ENCODE results near the gene DNAJC10.

Gene DNAJC10

DNA sequence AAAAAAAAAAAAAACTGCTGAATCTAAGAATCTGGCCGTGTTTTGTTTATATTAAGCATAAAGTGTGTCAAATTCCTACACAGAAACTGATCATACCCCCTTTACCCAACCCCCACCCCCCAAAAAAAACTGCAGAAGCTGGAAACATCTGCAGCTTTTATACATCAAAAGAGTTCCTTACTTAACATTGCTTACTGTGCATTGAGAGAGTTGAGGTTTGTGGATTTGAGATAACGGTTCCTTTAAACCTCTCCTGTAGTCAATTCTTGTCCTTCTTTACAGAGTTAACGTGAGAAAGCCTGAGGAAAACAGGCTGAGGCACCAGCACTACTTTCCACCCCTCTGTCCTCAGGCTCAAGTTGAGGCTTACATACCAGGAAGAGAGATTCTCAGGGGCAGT lies 115.9 kb downstream of the DNAJC10 start:
- DNase-seq (ENCODE audit: low read depth in 3 of 3, low spot score in 1 of 3), result no peak

DNA sequence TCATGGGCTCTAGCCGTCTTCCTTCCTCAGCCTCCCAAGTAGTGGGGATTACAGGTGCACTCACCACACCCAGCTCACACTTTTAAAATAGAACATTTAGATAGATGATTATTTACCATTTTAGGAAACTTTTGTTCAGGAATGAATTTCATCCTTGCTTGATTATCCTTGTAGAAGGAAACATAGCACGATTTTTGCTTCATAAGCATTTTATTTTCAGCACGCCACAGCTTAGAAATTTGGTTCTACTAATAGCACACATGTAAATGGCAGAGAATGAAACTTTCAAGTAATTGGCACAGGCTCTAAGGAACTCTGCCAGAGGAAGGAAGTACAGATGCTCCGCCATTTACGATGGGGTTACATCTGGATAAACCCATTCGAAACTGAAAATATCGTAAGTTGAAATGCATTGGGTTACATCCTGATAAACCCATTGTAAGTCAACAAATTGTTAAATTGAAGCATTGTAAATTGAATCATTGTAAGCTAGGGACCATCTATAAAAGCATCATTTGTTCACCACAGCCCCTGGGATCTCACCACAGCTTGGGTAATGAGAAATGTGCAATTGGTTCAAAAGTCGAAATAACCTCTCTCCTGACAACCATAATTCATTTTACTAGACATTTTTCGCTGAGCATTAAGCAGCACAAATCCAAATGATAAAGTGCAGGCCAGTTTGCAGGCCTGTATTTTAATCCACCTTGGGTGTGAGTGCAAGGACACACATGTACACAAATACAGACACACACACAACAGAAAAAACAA lies 117.2 kb downstream of the DNAJC10 start:
- DNase-seq (ENCODE audit: low read depth in 3 of 3, low spot score in 1 of 3), result no peak

DNA sequence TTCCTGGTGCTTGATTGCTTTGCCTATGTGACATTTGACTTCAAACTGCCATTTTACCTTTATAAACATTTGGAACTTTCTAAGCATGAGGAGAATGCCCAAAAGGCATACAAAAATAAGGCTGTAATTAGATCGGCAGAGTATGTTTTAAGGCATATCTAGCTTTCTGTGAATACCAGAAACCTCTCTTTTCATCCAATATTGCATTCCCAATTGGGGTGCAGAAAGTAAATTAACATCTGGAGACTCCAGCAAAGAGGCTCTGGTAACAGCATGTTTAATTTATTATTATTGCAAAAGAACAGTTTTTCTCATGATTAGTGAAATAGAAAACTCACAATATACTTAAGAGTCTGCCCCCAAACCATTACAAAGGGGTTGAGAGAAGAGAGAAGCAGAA lies 118.2 kb downstream of the DNAJC10 start:
- no peak for DNase-seq (ENCODE audit: low read depth in 3 of 3, low spot score in 1 of 3)

DNA sequence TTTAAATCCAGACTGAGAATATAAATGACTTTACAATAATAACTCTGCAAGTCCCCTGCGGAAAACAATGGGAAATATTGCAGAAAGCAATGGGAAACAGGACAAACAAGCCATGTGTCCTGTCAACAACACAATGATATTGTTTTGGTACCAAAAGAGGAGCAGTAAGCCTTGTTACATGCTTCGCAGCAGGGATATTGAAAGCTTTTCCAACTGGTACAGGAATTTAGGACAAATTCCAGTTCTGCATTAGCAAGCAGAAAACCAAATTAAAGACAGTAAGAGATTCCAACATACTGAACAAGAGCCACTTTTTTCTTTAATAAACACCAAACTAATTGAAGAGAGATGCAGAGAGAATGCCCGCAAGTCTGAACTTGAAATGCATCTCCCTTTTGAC lies 120.4 kb downstream of the DNAJC10 start:
- DNase-seq (ENCODE audit: low read depth in 3 of 3, low spot score in 1 of 3), result no peak

All from stimulated activated CD4-positive, alpha-beta T cell treated with anti-CD3 and anti-CD28 coated beads, TNF-alpha, amount 100 ng/mL, for 1 hour (primary cell).